ENCODE measurements around the gene TLR2.

TLR2 gene

DNA sequence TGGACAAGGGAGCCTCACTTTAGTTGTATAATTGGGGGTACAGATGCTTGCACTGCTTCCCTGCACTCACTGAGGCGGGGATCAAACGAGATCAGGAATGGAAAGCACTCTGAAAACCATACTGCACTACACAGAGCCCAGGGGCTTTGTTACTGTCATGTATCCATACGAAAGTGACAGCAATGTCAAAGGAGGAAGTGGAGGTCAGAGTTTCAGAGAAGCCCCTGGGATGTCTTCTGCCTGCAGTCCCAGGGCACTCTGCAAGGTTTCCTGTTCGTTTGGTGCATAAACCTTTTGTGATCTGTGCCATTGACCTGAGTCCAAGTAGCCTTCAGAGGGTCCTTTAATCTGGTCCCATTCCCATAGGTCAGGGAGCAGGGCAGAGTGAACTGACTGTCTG, 44.6 kb downstream of the TLR2 start:
- DNase-seq = no peak

DNA sequence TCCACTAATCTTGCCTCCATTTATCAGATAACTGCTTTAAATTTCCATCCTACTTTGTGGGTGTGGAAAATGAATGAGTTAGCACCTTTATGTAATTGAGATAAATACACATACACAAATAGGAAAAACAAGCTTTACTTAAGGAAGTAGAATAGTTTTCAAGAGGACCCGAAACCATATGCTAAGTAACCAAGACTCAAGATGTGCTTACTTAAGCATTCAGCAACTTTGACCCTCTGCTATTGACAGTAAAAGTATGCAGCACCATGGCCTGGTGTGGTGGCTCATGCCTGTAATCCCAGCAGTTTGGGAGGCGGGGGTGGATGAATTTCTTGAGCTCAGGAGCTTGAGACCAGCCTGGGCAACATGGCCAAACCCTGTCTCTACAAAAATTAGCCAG, 45.8 kb downstream of the TLR2 start:
- no peak for DNase-seq

DNA sequence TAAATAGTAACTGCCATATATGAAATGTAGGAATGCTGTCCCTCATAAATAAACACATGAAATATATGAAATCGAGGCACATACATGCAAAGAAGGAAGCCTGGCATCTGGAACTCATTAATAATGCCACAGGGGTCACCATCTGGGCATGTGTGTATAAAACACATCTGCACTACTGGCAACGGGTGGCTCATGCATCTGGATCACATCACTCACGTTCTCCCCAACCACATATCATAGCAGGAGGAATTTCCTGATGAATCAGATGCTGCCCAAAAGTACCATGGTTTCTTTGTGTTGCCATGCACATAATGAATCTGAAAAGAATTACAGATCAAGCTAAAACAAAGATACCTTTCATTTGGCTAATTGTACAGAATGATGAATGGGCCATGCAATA, 47.2 kb downstream of the TLR2 start:
- no peak for DNase-seq

DNA sequence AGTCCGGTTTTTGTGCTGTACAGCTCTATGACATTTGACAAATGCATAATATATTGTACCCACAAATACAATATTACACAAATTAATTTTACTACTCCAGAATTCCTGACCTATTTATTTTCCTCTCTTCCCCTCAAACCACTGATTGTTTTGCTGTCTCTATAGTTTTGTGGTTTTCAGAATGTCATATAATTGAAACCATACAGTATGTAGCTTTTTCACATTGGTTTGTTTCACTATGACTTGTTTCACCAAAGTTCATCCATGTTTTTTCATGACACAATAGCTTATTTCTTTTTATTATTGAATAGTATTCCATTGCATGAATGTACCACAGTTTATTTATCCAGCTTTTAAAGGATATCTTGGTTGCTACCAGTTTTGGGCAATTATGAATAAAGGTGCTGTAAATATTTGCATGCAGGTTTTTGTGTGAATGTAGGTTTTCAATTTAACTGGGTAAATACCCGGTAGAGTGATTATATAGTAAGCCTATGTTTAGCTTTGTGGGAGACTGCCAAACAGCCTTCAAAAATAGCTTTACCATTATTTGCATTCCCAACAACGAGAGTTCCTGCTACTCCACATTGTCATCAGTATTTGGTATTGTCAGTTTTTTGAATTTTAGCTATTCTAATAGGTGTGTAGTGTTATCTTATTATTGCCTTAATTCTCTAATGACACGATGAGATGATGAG, 49.8 kb downstream of the TLR2 start:
- no peak for DNase-seq

DNA sequence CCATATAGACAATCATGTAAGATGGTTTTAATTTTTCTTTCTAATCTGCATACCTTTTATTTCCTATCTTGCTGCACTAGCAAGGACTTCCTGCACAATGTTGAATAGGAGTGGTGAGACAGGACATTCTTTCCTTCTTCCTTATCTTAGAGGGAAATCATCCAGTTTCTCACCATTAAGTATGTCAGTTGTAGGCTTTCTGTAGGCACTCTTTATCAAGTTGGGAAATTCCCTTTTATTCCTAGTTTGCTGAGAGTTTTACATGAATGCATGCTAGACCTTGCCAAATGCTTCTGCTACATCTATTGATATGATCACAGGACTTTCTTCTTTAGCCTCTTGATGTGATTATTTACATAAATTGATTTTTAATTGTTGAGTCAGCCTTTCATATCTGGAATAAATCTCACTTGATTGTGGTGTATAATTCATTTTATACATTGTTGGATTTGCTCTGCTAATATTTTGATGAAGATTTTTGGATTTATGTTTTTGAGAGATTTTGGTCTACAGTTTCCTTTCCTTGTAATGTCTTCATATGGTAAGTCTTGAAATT, 51.9 kb downstream of the TLR2 start:
- DNase-seq = no peak

DNA sequence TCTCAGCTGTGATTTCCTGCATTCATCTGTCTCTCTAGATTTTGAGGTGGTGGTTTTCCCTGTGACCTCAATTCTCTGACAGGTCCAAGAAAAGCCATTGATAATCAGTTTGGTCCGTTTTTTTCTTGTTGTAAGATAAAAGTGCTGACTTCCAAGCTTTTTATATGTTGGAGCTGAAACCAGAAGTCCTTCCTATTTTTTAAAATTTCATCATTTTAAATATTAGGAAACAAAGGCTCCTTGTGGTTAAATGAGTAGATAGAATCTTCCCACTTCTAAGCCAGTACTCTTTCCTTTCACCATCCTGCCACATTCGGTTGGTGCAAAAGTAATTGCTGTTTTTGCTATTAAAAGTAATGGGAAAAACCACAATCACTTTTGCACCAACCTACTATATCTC, 57.5 kb downstream of the TLR2 start:
- DNase-seq = no peak

DNA sequence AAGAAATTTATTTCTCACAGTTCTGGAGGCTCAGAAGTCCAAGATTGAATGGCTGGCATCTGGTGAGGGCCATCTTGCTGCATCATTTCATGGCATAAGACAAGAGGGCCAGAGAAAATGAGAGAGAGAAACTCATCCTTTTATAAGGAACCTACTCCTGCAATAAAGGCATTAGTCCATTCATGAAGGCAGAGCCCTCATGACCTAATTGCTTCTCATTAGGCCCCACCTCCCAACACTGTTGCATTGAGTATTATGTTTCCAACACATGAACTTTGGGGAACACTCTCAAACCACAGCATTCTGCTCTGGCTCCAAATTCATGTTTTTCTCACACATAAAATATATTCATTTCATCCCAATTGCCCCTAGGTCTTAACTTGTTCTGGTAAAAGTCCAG, 61.6 kb downstream of the TLR2 start:
- no peak for DNase-seq

DNA sequence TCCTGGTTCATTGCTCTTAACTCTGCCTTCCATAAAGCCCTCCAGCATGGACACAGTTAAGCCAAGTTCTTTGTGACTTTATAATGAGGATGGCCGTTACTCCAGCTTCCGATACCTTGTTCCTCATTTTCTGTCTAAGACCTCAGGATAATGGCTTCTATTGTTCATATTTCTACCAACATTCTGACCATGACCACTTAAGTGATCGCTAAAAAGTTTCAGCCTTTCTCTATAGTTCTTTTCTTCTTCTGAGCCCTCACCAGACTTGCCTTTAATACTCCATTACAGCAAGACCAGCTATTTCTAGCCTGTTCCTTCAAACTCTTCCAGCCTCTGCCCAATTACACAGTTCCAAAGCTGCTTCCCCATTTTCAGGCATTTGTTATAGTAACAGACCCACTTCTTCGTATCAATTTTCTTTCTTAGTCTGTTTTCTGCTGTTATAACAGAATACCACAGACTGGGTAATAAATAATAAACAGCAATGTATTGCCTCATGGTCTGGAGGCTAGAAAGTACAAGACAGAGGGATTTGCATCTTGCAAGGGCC, 63.4 kb downstream of the TLR2 start:
- DNase-seq = no peak

DNA sequence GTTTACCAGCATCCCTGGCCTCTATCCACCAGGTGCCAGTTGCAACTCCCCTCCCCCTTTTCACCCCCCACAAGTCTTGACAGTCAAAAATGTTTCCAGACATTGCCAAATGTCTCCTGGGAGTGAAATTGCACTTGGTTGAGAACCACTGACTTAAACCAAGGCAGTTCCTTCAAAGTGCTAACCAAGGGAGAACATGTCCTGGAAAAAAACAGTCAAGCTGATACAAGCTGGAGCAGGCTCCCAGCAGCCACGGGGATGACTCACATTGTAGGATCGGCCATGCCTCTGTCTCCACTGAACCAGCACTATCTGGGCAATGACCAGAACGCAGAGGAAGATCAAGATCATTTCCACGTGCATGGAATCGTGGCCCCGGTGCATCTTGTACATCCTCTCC, 64.3 kb downstream of the TLR2 start:
- peak in 1 of 58 donors; percentile 3 for DNase-seq

DNA sequence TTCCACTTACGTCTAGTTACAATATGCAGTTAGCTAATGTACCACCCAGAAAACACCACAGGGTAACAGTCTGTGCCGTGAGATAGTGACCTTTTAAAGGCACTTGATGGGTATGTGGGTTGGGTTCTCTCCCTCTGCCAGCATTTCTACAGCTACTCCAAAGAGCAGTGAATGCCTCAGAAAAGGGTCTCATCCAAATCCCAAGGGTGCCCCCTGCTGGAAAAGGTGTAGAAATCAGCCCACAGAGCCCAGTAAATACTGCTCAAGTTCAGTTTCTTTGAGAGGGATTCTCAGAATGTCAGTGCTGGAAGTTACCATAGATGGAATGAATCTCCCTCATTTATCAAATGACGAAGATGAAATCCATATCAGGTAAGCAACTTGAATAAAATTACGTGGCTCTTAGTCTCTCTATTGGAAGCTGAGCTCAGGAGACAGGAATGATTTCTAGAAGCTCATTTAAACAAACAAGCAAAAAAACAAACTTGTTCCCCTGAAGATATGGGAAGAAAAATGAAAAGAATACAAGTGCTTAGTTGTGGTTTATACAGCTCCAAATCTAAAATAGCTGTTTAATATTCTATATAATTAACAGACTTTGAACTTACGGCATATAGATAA, 66.2 kb downstream of the TLR2 start:
- DNase-seq = peak in 47 of 58 donors; percentile 1 to 79 (median 37)

DNA sequence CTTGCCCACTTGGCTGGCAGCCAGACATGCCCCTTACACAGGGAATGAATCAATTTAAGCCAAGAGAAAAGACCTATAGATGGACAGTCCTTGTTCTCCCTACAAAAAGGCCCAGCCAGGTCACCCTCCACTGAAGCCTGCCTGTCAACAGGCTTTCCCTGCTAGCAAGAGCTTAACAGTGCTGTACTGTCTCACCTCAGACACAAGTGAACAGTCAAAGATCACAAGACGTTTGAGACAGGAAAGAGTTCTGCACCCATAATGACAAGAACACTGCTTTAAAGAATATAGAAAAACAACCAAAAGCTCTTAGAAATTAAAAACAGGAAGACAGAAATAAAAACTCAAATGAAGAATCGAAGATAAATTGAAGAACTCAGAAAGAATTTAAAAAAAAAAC, 71.1 kb downstream of the TLR2 start:
- DNase-seq = no peak
